Upper lobe of left lung (tissue), 4 donors: ENCODE results near the gene ADAMTS8.

ENCODE experiments used
- CTCF ChIP-seq, 6 experiments: fragments of 450-650 bp in 4 of 6; fragments of 200-600 bp in 2 of 6; sonication (generic) in 2 of 6; IDR thresholded peaks; one replicate each; pipeline ENCODE4 v1.5.1; 2016 to 2019; ENCODE audit warnings: antibody characterized with exemption in 6 of 6
- EP300 ChIP-seq, 4 donors: sonication (generic); formaldehyde crosslinking; IDR thresholded peaks; one replicate each; pipeline ENCODE4 v1.5.1; 2017; ENCODE audit warnings: antibody characterized with exemption in 4 of 4, control low read depth in 2 of 4
- POLR2A ChIP-seq, 4 donors: fragments of 450-650 bp; IDR thresholded peaks; one replicate each; pipeline ENCODE4 v1.5.1; 2016 to 2017; ENCODE audit warnings: antibody characterized with exemption in 4 of 4, mild to moderate bottlenecking in 2 of 4

GRCh38 chr11:130437848-130438247, 9.4 kb upstream of the ADAMTS8 start:
- TF ChIP-seq CTCF (IDR thresholded peaks at IDR 0.05), result no peak
- TF ChIP-seq POLR2A (IDR thresholded peaks at IDR 0.05), result no peak
- TF ChIP-seq EP300 (IDR thresholded peaks at IDR 0.05), result no peak
